ENCODE data around the gene BDNF.

BDNF gene

DNA sequence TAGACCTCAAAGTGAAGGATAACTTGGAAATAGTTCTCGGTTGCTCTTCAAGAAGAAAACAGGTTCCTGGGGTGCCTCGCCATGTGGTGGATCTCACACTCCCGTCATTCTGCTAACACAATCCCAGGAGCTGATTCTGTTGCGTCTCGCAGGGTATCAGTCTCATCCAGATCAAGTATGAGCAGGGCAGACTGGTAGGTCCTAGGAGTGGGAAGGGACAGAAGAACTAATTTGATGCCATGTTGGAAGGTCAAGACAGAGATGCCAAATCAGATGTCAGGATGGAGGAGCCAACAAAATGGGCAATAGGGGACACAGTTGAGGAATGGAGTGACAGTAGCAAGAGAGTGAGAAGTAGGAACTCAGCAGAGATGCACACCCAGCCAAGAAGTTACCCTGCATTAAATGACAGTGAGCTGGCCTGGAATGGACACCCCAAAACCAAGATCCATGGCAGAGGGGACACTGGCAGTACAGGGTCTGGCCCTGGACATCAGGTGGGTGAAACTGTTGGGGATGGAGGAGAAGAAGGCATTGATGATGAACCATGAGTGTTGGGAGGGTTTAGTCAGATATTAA lies 76.2 kb downstream of the BDNF start:
- TF ChIP-seq, protein P1, sequence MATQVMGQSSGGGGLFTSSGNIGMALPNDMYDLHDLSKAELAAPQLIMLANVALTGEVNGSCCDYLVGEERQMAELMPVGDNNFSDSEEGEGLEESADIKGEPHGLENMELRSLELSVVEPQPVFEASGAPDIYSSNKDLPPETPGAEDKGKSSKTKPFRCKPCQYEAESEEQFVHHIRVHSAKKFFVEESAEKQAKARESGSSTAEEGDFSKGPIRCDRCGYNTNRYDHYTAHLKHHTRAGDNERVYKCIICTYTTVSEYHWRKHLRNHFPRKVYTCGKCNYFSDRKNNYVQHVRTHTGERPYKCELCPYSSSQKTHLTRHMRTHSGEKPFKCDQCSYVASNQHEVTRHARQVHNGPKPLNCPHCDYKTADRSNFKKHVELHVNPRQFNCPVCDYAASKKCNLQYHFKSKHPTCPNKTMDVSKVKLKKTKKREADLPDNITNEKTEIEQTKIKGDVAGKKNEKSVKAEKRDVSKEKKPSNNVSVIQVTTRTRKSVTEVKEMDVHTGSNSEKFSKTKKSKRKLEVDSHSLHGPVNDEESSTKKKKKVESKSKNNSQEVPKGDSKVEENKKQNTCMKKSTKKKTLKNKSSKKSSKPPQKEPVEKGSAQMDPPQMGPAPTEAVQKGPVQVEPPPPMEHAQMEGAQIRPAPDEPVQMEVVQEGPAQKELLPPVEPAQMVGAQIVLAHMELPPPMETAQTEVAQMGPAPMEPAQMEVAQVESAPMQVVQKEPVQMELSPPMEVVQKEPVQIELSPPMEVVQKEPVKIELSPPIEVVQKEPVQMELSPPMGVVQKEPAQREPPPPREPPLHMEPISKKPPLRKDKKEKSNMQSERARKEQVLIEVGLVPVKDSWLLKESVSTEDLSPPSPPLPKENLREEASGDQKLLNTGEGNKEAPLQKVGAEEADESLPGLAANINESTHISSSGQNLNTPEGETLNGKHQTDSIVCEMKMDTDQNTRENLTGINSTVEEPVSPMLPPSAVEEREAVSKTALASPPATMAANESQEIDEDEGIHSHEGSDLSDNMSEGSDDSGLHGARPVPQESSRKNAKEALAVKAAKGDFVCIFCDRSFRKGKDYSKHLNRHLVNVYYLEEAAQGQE (IDR thresholded peaks at IDR 0.05; ENCODE audit: insufficient read depth in 1 of 2, low read depth in 2 of 2, low read length in 2 of 2): no peak
- no peak for TF ChIP-seq FOXP2 (optimal IDR thresholded peaks at IDR 0.05; ENCODE audit: borderline replicate concordance, extremely low read depth, extremely low read length, insufficient read depth)
- TF ChIP-seq SIN3A (IDR thresholded peaks at IDR 0.05; ENCODE audit: borderline replicate concordance, insufficient read depth, low read length): no peak
- TF ChIP-seq POLR2AphosphoS5 (IDR thresholded peaks at IDR 0.05; ENCODE audit: low read depth, low read length): no peak
- no peak for TF ChIP-seq TAF1 (IDR thresholded peaks at IDR 0.05; ENCODE audit: borderline replicate concordance, insufficient read depth, low read length)

DNA sequence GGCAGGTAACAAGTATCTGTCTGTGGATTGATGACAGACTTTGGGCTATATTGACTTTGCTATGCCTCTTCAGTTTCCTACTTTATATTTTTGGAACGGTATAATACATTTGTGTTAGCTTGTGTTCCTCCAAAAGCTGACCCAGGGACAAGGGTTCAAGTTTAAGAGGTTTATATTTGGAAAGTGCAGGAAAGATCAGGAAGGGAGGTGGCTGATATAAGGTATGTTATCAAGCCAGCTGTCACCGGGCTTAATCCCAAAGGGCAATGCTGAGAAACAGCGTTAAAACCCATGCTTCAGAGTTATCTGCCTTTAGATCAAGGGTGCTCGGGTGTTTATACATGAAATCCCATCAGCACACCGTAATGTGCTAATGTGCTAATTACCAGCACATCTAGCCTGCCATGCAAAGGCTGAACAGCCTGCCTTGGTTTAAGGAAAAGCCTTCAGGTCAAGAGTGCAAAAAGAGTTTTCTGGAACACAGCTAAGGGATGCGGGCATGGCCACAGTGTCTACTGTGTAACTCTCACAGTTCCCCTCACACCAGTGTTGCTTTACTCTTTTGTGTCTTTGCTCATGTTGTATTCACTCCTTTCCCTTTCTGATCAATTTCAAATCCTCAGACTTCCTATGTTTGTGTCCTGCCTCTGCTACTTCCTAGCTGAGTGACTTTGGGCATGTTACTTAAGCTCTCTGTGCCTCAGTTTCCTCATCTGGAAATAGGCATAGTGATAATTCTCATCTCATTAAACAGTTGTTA lies 77.5 kb downstream of the BDNF start:
- no peak for TF ChIP-seq FOXP2 (optimal IDR thresholded peaks at IDR 0.05; ENCODE audit: borderline replicate concordance, extremely low read depth, extremely low read length, insufficient read depth)
- TF ChIP-seq POLR2AphosphoS5 (IDR thresholded peaks at IDR 0.05; ENCODE audit: low read depth, low read length): no peak
- TF ChIP-seq SIN3A (IDR thresholded peaks at IDR 0.05; ENCODE audit: borderline replicate concordance, insufficient read depth, low read length): no peak
- no peak for TF ChIP-seq TAF1 (IDR thresholded peaks at IDR 0.05; ENCODE audit: borderline replicate concordance, insufficient read depth, low read length)
- TF ChIP-seq, protein P1 (IDR thresholded peaks at IDR 0.05; ENCODE audit: insufficient read depth in 1 of 2, low read depth in 2 of 2, low read length in 2 of 2): no peak

GRCh38 chr11:27621405-27622161 lies 78.7 kb downstream of the BDNF start:
- TF ChIP-seq FOXP2 (optimal IDR thresholded peaks at IDR 0.05; ENCODE audit: borderline replicate concordance, extremely low read depth, extremely low read length, insufficient read depth): no peak

DNA sequence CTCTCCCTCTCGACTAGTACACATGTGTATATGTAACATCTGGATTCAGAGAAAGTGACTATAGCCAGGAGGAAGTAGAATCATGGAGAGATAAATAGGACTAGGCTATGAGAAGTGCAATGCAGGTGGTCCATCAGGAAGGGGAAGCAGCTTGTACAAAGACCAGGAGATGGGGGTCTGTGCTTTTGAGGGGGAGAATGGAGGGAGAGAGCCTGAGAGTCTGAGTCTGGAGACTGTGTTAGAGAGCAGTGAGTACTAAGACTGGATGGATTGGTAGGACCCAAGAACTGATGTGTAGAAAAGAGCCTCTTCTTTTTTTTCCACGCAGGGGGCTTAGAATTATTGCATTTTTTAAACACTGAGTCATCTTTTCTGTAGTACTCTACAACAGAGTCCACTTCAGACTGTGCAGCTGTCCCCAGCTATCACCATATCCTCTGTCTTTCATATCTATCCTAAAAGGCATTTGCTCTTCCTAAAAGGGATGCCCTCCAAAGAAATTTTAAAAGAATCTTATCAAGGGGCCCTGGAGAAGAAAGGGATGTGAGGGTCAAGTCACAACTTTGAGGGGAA lies 80.4 kb downstream of the BDNF start:
- TF ChIP-seq TAF1 (IDR thresholded peaks at IDR 0.05; ENCODE audit: borderline replicate concordance, insufficient read depth, low read length) (no peak), SIN3A (IDR thresholded peaks at IDR 0.05; ENCODE audit: borderline replicate concordance, insufficient read depth, low read length) (no peak), POLR2AphosphoS5 (IDR thresholded peaks at IDR 0.05; ENCODE audit: low read depth, low read length) (no peak), FOXP2 (optimal IDR thresholded peaks at IDR 0.05; ENCODE audit: borderline replicate concordance, extremely low read depth, extremely low read length, insufficient read depth) (no peak)
- TF ChIP-seq, protein P1 (IDR thresholded peaks at IDR 0.05; ENCODE audit: insufficient read depth in 1 of 2, low read depth in 2 of 2, low read length in 2 of 2): no peak

DNA sequence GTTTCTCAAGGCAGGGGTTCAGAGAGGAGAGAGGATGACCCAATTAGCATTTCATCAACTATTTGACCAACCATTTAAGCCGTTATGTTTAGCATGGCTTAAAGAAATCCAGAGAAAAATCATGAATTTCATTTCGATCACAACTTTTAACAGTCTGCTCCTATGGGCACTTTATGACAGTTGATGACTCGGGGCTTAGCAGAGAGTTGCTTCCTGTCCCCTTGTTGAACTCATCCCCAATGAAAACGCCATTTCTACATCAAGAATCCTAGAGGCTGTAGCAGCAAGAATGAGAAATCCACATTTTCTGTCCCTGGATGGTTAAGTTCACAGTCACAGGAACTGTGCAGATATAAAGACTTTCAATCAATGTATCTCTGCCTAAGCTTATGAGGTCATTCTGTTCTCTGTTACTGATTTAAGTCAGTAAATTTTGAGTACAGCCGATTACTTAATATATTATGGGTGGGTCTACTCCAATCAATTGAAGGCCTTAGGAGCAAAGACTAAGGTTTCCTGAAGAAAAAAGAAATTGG lies 81.1 kb downstream of the BDNF start:
- TF ChIP-seq, protein P1 (IDR thresholded peaks at IDR 0.05; ENCODE audit: insufficient read depth in 1 of 2, low read depth in 2 of 2, low read length in 2 of 2): no peak
- TF ChIP-seq SIN3A (IDR thresholded peaks at IDR 0.05; ENCODE audit: borderline replicate concordance, insufficient read depth, low read length) (no peak), FOXP2 (optimal IDR thresholded peaks at IDR 0.05; ENCODE audit: borderline replicate concordance, extremely low read depth, extremely low read length, insufficient read depth) (no peak), TAF1 (IDR thresholded peaks at IDR 0.05; ENCODE audit: borderline replicate concordance, insufficient read depth, low read length) (no peak), POLR2AphosphoS5 (IDR thresholded peaks at IDR 0.05; ENCODE audit: low read depth, low read length) (no peak)
